GM21717 (cell line): Measurements from ENCODE around the gene HELZ2.

Source experiments
- ATAC-seq: cut with Tn5 transposase; IDR thresholded peaks from one replicate; pipeline ENCODE4 v1.9.1; 2021; ENCODE audit warnings: mild to moderate bottlenecking, moderate library complexity; ENCODE audit not compliant: unreplicated experiment

The HELZ2 gene

DNA sequence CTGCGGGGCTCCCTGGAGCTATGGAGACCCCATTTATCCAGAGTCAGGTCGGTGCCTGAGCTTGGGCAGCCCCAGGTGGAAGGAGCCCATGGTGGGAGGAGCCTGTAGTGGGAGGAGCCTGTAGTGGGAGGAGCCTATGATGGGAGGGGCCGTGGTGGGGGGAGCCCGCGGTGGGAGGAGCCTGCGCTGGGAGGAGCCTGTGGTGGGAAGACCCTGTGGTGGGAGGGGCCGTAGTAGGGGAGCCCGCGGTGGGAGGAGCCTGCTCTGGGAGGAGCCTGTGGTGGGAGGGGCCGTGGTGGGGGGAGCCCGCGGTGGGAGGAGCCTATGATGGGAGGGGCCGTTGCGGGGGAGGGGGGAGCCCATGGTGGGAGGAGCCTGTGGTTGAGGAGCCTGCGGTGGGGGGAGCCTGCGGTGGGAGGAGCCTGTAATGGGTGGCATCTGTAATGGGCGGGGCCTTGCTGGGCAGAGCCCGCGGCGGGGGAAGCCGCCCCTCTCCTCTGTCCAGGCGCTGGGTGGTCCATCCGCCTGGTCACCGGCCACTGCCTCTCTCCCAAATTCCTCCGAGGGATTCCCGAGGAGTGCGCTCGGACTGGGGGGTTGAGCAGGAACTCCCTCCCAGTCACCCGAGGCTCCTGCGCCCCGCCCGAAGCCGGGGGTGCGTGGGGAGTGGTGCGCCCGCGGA, 20.6 kb downstream of the HELZ2 start:
- ATAC-seq: peak; percentile 29

GRCh38 chr20:63552481-63553249, 21.4 kb downstream of the HELZ2 start:
- peak; percentile 22 for ATAC-seq

DNA sequence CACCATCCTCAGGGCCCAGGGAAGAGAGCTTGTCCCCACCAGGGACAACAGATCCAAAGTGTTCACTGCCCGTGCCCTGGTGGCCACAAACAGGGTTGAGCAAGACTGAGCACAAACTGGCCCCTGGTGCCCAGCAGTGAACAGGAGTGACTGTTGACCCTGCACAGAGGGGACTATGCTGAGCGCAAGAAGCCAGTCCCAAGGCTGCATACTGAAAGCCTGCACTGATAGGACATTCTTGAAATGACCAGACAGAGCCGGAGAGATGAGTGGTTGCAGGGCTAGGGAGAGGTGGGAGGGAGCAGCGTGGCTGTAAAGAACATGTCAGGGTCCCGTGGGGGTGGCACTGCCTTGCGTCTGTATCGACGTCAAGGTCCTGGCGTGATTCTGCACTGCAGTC, 23.0 kb downstream of the HELZ2 start:
- no peak for ATAC-seq

- ATAC-seq: no peak
Measured at GRCh38 chr20:63549679-63550282, 24.3 kb downstream of the HELZ2 start.

DNA sequence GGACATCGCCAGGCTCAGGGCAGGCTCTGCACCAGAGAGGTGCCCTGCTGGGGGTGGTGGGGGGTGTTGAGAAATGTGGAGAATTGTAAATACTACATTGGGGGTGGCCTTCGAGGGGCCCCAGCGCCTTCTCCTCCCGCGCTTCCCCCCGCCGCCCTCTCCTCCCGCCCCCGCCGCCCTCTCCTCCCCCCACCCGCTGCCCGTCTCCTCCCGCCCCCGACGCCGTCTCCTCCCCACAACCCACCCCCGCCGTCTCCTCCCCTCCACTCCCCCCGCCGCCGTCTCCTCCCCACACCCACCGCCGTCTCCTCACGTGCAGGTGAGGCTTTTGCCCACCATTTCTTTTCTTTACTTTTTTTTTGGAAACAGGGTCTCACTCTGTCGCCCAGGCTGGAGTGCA, 25.0 kb downstream of the HELZ2 start:
- no peak for ATAC-seq

DNA sequence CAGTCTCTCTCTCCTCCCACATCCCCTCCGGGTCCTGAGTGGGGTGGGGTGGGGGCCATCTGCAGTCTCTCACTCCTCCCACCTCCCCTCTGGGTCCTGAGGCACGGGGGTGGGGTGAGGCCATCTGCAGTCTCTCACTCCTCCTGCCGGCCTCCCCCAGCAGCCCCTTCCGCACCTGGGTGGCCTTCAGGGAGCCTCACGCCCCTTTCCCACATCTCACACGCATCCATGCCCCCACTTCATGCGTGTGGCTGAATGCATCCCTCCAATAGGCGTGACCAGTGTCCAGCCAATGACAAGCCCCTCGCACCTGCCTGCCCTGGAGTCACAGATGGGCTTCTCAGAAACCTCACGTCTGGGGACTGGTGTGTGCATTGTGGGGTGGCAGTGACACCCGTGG, 25.5 kb downstream of the HELZ2 start:
- ATAC-seq: no peak

GRCh38 chr20:63547725-63548480, 26.1 kb downstream of the HELZ2 start, which contains the start of gene SRMS:
Gene SRMS (minus strand): TSS chr20:63547749. CDS start chr20:63547463, 286 bp downstream.
- no peak for ATAC-seq

DNA sequence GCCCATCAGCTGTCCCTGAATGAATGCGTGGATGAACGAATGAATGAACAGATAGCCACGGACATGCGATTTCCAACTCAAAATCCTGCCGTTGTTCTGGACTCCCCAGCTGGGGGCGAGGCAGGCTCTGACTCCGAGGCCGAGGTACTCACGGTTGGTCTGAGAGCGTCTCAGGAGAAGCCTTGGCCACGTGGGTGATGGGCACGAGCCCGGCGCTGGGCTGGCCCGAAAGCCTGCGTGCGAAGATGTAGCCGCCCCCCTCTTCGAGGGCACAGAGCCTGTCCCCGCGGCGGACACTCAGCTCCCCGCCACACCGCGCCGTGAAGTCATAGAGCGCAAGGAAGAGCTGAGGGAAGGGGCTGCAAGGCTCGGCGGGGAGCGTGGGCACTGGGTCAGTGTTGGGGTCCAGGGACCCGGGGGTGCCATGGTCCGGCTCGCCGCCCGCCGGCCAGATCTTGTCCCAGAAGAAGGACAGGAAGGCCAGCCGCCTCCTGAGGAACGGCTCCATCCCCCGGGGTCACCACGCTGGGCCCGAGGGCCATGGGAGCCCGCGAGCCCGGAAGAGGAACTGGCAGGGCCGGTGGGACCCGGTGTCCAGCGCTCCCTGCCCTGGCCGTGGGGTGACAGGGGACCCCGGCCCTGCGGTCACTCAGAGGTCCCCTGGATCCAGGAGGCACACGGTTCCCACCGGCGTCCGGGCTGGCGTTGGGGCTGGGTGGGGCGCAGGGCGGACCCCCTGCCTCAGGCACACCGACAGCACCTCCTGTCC, 26.9 kb downstream of the HELZ2 start:
- ATAC-seq: no peak

- no peak for ATAC-seq
Measured at GRCh38 chr20:63546256-63546955, 27.6 kb downstream of the HELZ2 start.

DNA sequence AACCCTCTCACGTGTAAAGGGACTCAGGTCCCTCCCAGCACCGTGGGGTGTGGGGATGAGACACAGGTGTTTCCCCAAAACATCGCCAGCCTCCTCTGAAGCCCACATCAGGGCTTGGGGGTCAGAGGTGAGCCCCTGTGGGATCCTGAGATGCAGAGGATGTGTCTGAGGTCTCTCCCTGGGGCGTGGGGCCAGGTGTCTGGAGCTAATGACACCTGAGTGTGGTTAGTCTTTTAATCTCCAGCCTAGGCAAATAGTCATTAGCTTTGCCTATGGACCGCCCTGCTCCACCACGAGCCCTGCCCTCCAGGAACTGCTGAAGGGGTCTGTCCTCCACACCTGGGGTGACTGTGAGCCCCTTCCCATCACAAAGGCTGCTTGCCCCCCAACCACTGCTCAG, 28.2 kb downstream of the HELZ2 start:
- ATAC-seq: no peak

- no peak for ATAC-seq
Measured at GRCh38 chr20:63544958-63545516, 29.0 kb downstream of the HELZ2 start.

GRCh38 chr20:63544241-63544957, 29.6 kb downstream of the HELZ2 start:
- ATAC-seq: no peak

DNA sequence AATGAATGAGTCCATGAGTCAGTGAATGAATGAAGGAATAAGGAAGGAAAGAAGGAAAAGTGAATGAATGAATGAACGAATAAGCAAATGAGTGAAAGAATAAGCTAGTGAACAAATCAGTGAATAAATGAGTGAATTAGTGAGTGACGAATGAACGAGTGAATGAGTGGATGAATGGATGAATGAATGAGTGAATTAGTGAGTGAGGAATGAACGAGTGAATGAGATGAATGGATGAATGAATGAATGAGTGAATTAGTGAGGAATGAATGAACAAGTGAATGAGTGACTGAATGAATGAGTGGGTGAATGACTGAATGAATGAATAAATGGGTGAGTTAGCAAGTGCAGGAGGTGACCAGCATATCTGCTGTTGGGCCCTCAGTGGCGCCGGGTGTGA, 30.3 kb downstream of the HELZ2 start:
- ATAC-seq: no peak

- ATAC-seq: no peak
Measured at GRCh38 chr20:63543131-63543530, 30.9 kb downstream of the HELZ2 start.

GRCh38 chr20:63542696-63543095, 31.3 kb downstream of the HELZ2 start:
- no peak for ATAC-seq

DNA sequence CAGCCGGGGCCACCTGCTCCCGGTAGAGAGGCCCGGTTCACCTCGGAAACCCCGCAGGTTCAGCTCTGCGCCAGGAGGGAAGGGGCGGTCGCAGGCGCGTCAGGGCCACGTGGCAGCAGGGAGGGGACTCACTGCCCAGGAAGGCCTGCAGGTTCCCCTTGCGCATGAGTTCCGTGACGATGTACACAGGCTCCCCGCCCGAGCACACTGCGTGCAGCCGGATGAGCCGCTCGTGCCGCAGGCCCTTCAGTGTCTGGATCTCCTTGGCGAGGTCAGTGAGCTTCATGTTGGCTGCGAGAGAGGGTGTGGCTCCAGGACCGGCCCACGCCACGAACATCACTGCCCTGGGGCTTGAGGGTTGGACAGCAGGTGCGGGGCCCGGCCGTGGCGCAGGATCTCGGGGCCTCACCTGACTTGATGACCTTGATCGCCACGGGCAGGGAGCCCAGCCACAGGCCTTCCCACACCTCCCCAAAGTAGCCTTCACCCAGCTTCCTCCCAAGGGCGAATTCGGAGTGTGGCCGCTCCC, 31.9 kb downstream of the HELZ2 start:
- ATAC-seq: no peak

- no peak for ATAC-seq
Measured at GRCh38 chr20:63541371-63541770, 32.7 kb downstream of the HELZ2 start.

DNA sequence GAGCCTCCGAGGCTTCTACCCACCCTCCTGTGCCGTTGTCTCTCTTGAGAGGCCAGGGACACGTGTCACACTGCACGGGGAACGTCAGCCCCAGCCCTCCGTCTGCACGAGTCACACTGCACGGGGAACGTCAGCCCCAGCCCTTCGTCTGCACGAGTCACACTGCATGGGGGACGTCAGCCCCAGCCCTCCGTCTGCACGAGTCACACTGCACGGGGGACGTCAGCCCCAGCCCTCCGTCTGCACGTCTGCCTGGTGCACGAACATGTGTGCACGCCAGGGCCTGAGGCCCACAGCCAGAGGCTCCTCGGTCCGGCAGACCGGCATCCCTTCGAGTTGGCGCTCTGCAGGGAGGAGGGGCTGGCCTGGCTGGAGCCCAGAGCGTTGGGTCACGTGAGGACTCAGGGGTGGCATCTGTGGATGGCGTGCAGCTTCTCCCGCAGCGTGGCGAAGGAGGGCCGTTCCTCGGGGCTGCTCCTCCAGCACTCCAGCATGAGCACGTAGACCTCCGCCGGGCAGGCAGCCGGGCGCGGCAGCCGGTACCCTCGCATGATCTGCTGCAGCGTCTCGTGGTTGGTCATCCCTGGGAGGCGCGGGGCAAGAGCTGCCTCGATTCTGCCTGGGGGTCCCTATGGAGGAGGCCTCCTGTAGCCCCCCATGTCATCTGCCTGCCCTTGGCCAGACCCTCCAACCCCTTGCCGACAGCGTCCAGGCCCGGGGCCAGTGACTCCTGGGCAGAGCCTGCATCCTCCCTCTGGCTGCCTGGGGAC, 33.4 kb downstream of the HELZ2 start:
- ATAC-seq: no peak
